HL-60 (cell line): Measurements from ENCODE around the gene CBFA2T2.

Experiments
- DNase-seq, 2 experiments: peaks; one replicate each; pipeline ENCODE4 v3.0.0-alpha.2; 2010 to 2020; ENCODE audit warnings: low read depth in 1 of 2, low spot score in 1 of 2
- H3K27ac ChIP-seq: fragments of 250-450 bp; sonication (Bioruptor Pico); replicated peaks from 2 replicates; pipeline ENCODE4 v1.5.1; 2020; ENCODE audit warnings: mild to moderate bottlenecking, moderate library complexity
- H3K27me3 ChIP-seq: fragments of 250-450 bp; sonication (Bioruptor Pico); 2 replicates; pipeline ENCODE4 v1.5.1; 2021; ENCODE audit warnings: mild to moderate bottlenecking, moderate library complexity; ENCODE audit not compliant: insufficient read depth, poor library complexity, severe bottlenecking
- H3K4me3 ChIP-seq: replicated peaks from 2 replicates; pipeline ENCODE4 v1.5.1; 2011; ENCODE audit warnings: mild to moderate bottlenecking, control low read depth, low read length; ENCODE audit not compliant: insufficient read depth
- GABPA ChIP-seq: IDR thresholded peaks from 2 replicates; pipeline ENCODE4 v1.6.1; 2012; ENCODE audit warnings: low read depth
- POLR2AphosphoS5 ChIP-seq: IDR thresholded peaks from 2 replicates; pipeline ENCODE4 v1.6.1; 2012; ENCODE audit warnings: low read depth
- SPI1 ChIP-seq: IDR thresholded peaks from 2 replicates; pipeline ENCODE4 v1.6.1; 2012; ENCODE audit warnings: low read depth, mild to moderate bottlenecking, borderline replicate concordance
- TF ChIP-seq, protein P1 (sequence below): IDR thresholded peaks from 2 replicates; pipeline ENCODE4 v1.6.1; 2012; ENCODE audit warnings: low read depth; ENCODE audit not compliant: insufficient replicate concordance
- TF ChIP-seq, protein P2 (sequence below): IDR thresholded peaks from one replicate; pipeline ENCODE4 v1.5.1; 2011; ENCODE audit warnings: low read length, control low read depth, inconsistent platforms; ENCODE audit not compliant: insufficient read depth

CBFA2T2 gene

DNA sequence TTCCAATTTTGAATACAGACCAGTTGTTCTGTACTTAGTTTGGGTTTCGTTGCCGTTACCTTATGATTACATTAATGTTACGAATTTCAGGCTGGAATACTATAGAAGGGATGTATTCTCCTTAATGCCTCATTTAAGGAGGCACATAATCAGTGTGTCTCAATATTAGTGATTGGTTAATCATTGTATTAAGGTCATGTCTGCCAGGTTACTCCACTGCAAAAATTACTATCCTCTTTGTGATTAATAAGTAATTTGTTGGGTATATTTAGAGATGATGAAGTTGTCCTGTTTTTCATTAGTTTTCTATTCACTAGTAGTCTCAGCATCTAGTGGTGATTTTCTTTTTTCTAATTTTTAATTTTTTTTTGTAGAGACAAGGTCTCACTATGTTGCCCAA is 66.3 kb downstream of the CBFA2T2 start:
- H3K27ac ChIP-seq, result no peak overlapping the region
- no peaks in the 10 kb centered on the region for H3K27me3 ChIP-seq
- TF ChIP-seq, protein P1, sequence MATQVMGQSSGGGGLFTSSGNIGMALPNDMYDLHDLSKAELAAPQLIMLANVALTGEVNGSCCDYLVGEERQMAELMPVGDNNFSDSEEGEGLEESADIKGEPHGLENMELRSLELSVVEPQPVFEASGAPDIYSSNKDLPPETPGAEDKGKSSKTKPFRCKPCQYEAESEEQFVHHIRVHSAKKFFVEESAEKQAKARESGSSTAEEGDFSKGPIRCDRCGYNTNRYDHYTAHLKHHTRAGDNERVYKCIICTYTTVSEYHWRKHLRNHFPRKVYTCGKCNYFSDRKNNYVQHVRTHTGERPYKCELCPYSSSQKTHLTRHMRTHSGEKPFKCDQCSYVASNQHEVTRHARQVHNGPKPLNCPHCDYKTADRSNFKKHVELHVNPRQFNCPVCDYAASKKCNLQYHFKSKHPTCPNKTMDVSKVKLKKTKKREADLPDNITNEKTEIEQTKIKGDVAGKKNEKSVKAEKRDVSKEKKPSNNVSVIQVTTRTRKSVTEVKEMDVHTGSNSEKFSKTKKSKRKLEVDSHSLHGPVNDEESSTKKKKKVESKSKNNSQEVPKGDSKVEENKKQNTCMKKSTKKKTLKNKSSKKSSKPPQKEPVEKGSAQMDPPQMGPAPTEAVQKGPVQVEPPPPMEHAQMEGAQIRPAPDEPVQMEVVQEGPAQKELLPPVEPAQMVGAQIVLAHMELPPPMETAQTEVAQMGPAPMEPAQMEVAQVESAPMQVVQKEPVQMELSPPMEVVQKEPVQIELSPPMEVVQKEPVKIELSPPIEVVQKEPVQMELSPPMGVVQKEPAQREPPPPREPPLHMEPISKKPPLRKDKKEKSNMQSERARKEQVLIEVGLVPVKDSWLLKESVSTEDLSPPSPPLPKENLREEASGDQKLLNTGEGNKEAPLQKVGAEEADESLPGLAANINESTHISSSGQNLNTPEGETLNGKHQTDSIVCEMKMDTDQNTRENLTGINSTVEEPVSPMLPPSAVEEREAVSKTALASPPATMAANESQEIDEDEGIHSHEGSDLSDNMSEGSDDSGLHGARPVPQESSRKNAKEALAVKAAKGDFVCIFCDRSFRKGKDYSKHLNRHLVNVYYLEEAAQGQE, result no peak
- TF ChIP-seq SPI1, result no peak
- TF ChIP-seq POLR2AphosphoS5, result no peak
- TF ChIP-seq, protein P2, sequence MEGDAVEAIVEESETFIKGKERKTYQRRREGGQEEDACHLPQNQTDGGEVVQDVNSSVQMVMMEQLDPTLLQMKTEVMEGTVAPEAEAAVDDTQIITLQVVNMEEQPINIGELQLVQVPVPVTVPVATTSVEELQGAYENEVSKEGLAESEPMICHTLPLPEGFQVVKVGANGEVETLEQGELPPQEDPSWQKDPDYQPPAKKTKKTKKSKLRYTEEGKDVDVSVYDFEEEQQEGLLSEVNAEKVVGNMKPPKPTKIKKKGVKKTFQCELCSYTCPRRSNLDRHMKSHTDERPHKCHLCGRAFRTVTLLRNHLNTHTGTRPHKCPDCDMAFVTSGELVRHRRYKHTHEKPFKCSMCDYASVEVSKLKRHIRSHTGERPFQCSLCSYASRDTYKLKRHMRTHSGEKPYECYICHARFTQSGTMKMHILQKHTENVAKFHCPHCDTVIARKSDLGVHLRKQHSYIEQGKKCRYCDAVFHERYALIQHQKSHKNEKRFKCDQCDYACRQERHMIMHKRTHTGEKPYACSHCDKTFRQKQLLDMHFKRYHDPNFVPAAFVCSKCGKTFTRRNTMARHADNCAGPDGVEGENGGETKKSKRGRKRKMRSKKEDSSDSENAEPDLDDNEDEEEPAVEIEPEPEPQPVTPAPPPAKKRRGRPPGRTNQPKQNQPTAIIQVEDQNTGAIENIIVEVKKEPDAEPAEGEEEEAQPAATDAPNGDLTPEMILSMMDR, result no peak
- no peak for TF ChIP-seq GABPA
- no peak for DNase-seq
- H3K4me3 ChIP-seq, result no peak overlapping the region

DNA sequence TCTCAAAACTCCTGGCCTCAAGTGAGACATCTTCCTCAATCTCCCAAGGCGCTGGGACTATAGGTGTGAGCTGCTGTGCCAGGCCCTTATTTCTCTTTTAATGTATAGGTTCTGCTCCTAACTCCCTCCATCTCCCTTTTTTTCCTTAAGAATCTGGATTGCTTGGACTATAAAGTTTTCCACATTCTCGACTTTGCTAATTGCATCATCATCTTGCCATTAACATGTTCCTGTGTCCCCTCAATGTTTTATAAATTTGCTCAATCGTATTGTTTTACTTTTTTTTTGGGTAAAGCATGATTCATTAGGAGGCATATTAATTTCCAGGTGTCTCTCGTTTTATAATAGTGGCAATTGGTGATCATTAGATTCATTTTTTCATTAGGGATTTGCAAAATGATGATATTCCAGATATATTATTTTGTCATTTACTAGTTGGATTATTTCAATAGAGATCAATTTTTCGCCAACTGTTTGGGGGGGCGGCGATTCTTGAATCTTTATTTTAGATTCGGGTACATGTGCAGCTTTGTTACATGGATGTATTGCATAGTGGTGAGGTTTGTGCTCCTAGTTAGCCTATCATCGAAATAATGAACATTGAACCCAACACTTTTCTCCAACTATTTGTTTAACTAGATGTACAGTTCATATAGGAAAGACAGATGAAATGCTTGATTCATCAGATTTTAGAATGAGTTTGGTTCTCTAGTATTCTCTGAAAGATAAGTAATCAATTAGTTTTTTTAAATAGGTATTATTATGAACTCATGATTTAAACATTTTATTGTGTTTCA is 68.7 kb downstream of the CBFA2T2 start:
- Histone ChIP-seq H3K27ac (no peak overlapping the region), H3K27me3 (no peaks in the 10 kb centered on the region), H3K4me3 (no peak overlapping the region)
- no peak for DNase-seq
- TF ChIP-seq POLR2AphosphoS5 (no peak), SPI1 (no peak), GABPA (no peak)
- TF ChIP-seq, protein P2, result no peak
- TF ChIP-seq, protein P1, result no peak

DNA sequence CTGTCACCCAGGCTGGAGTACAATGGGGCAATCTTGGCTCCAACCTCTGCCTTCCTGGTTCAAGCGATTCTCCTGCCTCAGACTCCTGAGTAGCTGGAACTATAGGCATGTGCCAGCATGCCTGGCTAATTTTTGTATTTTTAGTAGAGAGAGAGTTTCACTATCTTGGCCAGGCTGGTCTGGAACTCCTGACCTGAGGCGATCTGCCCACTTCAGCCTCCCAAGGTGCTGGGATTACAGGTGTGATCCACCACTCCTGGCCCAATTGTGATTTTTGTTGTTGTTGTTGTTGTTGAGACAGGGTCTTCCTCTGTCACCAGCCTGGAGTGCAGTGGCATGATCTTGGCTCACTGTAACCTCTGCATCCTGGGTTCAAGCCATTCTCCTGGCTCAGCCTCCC is 69.3 kb downstream of the CBFA2T2 start:
- Histone ChIP-seq H3K4me3 (no peak overlapping the region), H3K27ac (no peak overlapping the region), H3K27me3 (no peaks in the 10 kb centered on the region)
- TF ChIP-seq, protein P2, result no peak
- TF ChIP-seq SPI1 (no peak), GABPA (no peak), POLR2AphosphoS5 (no peak)
- TF ChIP-seq, protein P1, result no peak
- no peak for DNase-seq
